CD4-positive, alpha-beta T cell treated with Interleukin-6 for 4 hours (primary cell): Measurements from ENCODE around the gene SATB1.
"Not testable (repeated sequence)": the region's sequence is repeated elsewhere in the genome, so short reads cannot be mapped to it uniquely, and the experiment has no call there.

Experiments
- DNase-seq: peaks from one replicate; pipeline ENCODE4 v3.0.0-alpha.2; 2020; ENCODE audit warnings: mixed read lengths

The SATB1 gene

DNA sequence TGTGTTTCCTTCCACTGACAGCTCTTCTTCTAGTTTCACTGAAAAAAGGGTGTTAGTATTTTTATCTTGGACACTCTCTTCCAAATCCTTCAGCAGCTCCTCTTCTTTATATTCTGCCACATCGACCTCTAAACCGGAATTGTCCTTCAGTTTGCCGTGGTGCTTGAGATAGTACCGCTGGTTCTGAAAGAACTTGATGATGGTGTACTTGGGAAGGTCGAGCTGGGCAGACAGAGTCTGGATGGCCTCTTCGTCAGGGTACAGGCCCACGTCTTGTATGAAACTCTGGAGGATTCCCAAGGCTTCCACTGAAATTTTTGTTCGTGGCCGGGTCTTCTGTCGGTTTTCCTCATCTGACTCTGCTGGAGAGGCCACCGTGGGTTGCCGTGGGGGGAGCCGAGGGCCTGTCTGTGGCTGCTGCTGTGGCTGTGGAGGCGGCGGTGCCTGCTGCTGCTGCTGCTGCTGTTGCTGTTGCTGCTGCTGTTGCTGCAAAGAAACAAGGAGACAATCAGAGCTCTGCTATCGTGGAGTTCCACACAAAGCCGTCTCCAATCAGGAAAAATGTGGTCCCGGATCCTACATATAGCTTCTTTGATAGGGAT is 75.8 kb downstream of the SATB1 start:
- no peak for DNase-seq

DNA sequence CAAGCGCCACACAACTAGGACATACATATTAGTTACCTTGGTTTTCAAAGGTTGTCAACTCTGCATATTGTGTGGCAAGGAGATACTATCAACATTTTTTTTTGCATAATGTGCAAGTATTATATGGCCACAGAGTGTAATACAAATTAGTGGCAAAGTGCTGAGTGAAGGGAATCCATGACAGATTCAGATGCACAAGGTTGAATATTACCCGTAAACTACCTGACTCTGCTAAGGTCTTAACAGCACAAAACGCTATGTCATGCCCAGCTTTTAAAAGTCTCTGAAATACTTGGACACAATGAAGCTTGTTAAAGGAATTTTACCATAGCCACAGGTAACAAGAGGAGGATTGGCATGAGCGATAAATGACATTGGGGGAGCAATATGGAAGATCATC is 79.0 kb downstream of the SATB1 start:
- no peak for DNase-seq

DNA sequence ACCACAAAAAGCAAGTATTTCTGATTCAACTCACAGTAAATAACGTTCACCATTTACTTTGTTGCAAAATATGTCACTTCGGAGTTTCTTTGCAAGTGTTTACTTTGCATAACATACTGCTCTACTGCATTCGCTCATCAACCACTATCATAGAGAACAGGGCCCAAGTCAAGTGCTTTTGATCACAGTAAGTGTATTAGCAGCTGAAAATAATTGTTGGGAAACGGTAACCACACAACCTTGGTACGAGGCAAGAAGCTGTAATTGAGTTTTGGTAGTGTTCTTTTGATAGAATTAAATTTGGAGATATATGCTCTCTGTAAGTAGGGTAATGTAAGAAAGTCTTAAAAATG is 80.1 kb downstream of the SATB1 start:
- no peak for DNase-seq

DNA sequence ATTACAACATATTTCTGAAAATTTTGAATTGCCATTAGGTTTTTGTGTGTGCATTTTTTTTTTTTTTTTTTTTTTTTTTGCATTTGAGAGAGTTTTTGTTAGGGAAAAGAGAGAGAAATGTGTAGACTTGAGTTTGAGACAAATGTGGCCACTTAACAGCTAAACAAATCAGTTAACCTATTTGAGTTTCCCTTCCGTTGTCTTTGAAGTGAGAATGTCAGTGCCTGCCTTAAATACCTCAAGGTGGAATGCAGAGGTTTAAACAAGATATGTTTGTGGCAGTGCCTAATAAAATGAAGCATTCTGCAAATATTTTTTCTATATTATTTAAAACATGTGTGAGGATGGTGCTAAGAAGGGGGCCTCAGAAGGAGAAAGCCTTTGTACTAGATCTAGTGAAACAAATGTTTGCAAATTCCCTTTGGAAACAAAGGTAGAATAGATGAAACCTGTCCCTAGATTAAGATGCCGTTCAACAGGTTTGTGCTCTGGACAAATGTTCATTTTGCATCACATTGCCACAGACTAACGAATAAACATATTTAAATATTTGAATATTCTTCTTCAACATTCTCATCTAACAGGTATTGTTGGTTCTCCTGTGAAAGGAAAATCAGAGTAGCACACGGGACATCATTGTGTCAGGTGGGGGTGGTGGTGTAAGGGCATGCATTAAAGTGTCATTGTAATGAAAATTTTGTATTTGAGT is 80.7 kb downstream of the SATB1 start:
- no peak for DNase-seq

DNA sequence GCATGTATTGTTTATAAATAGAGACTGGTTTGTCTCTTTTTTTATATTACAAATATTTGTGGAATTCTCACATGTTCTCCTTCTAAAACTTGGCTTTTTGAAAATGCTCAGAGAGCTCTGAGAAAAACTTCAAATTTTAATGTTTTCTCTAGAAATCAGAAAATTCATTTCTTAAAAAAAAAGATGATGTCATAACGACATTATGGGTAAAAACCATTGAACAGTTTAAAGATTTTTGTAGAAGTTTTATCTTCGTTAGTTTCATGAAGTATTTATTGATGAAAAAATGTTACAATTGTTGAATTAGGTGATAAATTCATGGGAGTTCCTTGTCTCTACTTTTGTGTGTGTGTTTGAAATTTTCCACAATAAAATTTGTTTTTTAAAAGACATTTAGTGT is 81.3 kb downstream of the SATB1 start:
- no peak for DNase-seq

DNA sequence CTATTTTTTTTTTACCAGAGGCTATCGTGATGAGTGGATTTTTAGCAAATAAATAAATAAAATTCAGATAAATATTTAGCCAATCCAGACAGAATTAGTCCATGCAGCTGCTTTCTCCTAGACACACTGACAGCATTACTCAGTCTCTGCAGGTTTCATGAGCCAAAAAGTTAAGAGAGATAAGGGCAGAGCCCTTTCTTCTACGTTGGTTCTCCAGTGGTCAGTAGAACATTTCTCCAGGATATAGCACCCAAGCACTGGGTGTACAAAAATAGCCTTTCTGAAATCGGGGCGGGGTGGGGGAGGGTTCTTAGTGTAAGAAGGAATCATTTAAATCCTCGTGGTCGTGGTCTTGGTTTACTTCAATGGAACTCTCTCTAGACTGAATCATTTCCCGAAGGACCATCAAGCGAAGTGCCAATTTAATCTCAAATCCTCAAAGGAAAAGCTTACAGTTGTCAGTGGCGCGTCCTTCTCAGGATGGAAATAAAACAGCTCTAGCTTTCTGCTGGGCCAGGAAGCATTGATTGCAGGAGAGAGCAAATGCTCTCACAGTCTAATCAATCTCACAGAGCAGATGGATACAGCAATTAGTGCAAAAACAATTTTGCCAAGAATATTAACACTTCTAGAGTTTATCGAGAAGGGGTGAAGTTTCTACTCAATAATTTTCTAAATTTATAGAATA is 86.2 kb downstream of the SATB1 start:
- no peak for DNase-seq

DNA sequence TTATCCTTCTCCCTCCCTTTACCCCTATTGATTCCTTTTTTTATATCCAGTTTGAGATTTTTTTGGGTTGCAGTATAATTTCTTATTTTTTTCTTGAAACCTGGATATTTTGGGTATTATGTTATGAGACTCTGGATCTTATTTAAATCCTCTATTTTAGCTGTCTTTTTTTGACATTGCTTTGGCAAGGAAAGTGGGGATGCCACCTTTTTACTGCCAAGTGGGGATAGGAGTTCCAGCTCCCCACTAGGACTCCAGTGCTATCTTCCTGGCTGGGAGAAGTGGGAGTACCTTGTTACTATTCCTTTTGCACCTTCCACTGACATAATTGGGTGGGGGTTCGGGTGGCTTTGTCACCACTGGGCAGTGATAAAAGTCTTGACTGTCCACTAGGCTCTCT is 87.9 kb downstream of the SATB1 start:
- no peak for DNase-seq

DNA sequence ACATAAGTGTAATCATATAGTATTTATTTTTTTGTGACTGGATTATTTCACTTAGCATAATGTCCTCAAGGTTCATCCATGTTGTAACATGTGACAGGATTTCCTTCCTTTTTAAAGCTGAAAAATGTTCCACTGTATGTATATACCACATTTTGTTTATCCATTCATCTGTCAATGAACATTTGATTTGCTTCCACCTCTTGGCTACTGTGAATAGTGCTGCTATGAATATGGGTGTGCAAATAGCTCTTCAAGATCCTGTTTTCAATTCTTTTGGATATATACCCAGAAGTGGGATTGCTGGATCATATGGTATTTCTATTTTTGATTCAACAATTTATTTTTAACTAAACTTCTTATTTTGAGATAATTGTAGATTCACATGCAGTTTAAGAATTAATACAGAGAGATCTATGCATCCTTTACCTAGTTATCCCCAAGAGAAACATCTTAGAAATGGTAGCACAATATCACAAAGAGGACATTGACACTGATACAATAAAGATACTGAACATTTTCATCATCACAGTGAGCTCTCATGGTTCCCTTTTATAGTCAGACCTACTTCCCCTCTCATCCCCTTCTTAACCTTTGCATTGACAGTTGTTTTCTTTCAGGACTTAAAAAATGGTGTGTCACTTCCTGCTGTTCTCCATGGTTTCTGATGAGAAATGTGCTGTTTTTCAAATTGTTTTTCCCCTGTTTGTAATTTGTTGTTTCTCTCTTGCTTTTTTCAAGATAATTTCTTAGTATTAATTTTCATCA is 90.1 kb downstream of the SATB1 start:
- no peak for DNase-seq

DNA sequence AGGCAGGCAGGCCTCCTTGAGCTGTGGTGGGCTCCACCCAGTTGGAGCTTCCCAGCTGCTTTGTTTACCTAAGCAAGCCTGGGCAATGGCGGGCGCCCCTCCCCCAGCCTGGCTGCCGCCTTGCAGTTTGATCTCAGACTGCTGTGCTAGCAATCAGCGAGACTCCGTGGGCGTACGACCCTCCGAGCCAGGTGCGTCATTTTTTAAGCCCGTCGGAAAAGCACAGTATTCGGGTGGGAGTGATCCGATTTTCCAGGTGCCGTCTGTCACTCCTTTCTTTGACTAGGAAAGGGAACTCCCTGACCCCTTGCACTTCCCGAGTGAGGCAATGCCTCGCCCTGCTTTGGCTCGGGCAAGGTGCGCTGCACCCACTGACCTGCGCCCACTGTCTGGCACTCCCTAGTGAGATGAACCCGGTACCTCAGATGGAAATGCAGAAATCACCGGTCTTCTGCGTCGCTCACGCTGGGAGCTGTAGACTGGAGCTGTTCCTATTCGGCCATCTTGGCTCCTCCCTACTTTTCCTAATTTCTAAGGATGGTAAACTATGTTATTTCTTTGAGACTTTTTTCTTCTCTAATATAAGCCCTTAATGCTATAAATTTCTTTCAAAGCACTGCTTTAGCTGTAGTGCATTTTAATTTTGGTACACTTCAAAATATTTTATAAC is 94.2 kb downstream of the SATB1 start:
- not testable (repeated sequence) for DNase-seq

DNA sequence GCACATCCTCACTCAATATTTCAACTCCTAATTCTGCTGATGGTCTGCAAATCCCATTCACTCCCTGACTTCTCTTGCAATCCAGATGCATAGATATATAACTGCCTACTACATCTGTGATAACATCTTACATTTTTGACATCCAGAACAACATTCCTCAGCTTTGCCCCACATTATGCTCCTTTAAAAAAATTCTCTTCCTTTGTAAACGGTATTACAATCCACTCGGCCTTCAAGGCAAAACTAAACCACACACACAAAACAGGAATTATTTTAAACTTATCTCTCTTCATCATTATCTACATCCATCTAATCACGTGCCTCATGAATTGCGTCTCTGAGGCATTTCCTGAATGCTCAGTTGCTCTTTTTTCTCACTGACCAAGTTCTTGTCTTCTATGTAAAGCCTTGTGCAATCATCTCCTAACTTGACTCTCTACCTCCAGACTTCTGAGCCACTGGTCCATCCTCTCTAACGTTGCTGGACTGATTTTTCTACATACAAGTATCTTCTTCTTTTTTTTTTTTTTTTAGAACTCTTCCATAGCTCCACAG is 117.0 kb downstream of the SATB1 start:
- no peak for DNase-seq

DNA sequence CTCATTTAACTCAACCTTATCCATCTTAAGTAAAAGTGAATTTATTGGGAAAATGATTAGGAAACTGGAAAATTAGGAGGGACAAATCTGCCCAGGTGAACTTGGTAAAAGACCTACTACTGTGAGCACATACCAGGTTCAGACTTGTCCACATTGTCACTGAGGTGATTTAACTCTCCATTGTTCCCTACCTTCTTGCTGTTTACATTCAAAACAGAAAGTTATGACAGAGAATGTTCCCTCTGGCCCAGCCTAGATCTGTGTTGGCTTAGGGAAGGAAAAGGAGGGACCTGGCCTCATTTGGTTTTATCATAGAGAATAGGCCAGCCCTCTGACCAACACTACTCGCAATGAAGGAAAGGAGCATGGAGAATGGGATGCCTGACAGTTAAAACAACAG is 117.6 kb downstream of the SATB1 start:
- DNase-seq = no peak

DNA sequence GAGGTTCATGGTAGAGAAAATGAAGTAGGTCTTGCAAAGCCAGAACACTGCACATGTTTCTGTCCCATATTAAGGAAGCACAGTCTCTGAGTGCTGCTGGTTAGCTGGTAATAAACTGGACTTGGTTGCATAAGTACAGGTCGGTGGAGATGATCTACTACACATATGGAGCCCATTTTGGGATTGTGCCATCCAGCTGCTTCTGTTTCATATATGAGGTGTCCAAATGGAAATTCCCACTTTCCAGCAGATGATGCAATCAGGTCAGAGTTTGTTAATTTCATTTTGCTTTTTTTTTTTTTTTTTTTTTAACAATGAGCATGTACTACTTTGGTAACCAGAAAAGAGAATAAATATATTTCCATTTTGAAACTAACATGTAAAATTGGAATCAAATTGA is 122.6 kb downstream of the SATB1 start:
- DNase-seq = no peak

DNA sequence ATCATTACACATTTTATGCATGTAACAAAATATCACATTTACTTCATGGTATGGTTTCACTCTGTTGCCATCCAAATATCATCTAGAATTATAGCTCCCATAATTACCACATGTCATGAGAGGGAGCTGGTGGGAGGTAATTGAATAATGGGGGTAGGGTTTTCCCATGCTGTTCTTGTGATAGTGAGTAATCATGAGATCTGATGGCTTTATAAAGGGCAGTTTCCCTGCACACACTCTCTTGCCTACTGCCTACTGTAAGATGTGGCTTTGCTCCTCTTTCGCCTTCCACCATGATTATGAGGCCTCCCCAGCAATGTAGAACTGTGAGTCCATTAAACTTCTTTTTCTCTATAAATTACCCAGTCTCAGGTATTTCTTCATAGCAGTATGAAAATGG is 123.4 kb downstream of the SATB1 start:
- DNase-seq = no peak

DNA sequence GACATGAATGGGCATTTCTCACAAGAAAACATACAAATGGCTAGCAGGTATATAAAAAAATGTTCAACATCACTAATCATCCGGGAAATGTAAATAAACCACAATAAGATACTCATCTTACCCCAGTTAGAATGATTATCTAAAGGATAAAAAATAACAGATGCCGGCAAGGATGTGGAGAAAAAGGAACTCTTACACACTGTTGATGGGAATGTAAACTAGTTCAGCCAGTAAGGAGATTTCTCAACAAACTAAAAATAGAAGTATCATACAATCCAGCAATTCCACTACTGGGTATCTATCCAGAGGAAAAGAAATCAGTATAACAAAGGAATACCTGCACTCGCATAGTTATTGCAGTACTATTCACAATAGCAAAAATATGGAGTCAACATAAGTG is 124.2 kb downstream of the SATB1 start:
- DNase-seq = no peak

DNA sequence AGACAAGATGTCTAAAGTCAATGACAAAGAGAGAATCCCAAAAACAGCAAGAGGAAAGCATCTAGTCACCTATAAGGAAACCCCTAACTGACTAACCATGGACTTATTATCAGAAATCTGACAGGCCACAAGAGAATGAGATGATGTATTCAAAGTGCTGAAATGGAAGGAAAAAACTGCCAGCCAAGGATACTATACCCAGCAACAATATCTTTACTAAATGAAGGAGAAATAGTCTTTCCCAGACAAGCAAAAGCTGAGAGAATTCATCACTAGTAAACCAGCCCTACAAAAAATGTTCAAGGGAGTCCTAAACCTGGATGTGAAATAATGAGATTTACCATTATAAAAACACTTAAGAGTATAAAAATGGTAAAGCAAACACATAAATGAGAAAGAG is 128.0 kb downstream of the SATB1 start:
- no peak for DNase-seq
